K562 (cell line): ENCODE results near the gene SSTR5. TPM values are rescaled to one million over a fixed set of nuclear protein-coding genes. Genes with fewer than 3 reads are reported as not detected.
A peak's percentile ranks its signal among the peaks of the same experiment; 100 is the strongest.

Source experiments
- ATAC-seq: fragments of 200-7000 bp; cut with Tn5 transposase; 3 replicates; pipeline ENCODE4 v1.9.1; 2020; ENCODE audit warnings: moderate library complexity
- BruUV-seq: library from RNA; stranded (reverse); fragments of 400-500 nt; replicated peaks from 2 replicates; lab custom pipeline; 2021; lab: Mats Ljungman, UMichigan
- CTCF ChIA-PET: fragments of 300-600 bp; formaldehyde crosslinking; extraction: SDS; loops from one replicate; lab custom pipeline; 2021; ENCODE audit warnings: low intra/inter-chr PET ratio; lab: Yijun Ruan, JAX
- POLR2A ChIA-PET: fragments of 300-600, 350-650 bp; sonication (Branson Sonifier 250); formaldehyde crosslinking; extraction: SDS; loops from one replicate; lab custom pipeline; 2021; ENCODE audit warnings: antibody characterized with exemption, inconsistent platforms; lab: Yijun Ruan, JAX
- DNase-seq, 4 experiments: peaks; one replicate each; pipeline versions ENCODE4 v3.0.0 to v3.0.0-alpha.2; 2011 to 2018; ENCODE audit warnings: low spot score in 3 of 4, mixed read lengths in 3 of 4; ENCODE audit errors: extremely low read depth in 1 of 4
- FAIRE-seq: peaks from 2 replicates; lab custom pipeline; 2011; peaks lifted over from hg19 to GRCh38; lab: Jason Lieb, UNC
- H2AFZ ChIP-seq: 2 replicates; pipeline ENCODE4 v1.6.0; 2011; ENCODE audit warnings: low read depth, low read length, control low read depth, inconsistent platforms
- H3K27ac ChIP-seq: fragments of 200-600 bp; 3 replicates; pipeline ENCODE4 v1.8.0; 2011; ENCODE audit warnings: low read depth, mild to moderate bottlenecking, control low read depth, inconsistent platforms, low read length, moderate library complexity, mixed read lengths; ENCODE audit errors: extremely low read depth
- H3K27me3 ChIP-seq, 2 experiments: fragments of 300-600 bp in 1 of 2; 2 replicates in 1 of 2; 3 replicates in 1 of 2; pipeline versions ENCODE4 v1.6.0 to v1.8.0; 2011; ENCODE audit warnings: inconsistent platforms in 2 of 2, low read length in 2 of 2, mild to moderate bottlenecking in 1 of 2, mixed read lengths in 1 of 2, moderate library complexity in 1 of 2; ENCODE audit not compliant: control insufficient read depth in 2 of 2, insufficient read depth in 2 of 2
- H3K36me3 ChIP-seq: fragments of 300-600 bp; 3 replicates; pipeline ENCODE4 v1.8.0; 2011; ENCODE audit warnings: mild to moderate bottlenecking, low read length, inconsistent platforms; ENCODE audit not compliant: control insufficient read depth, insufficient read depth
- H3K4me1 ChIP-seq, 2 experiments: fragments of 200-600 bp in 1 of 2; replicated peaks in 1 of 2; 2 replicates in 1 of 2; 3 replicates in 1 of 2; pipeline versions ENCODE4 v1.5.1 to v1.8.0; 2011; ENCODE audit warnings: inconsistent platforms in 2 of 2, low read length in 2 of 2, mild to moderate bottlenecking in 1 of 2, mixed read lengths in 1 of 2, moderate library complexity in 1 of 2; ENCODE audit not compliant: control insufficient read depth in 2 of 2, insufficient read depth in 2 of 2
- H3K4me2 ChIP-seq: 2 replicates; pipeline ENCODE4 v1.6.1; 2011; ENCODE audit warnings: low read length, control low read depth, inconsistent platforms, mixed read lengths; ENCODE audit not compliant: insufficient read depth
- H3K4me3 ChIP-seq: fragments of 200-600 bp; sonication (generic), shearing (Covaris generic); 2 replicates; pipeline ENCODE4 v1.5.1; 2016; ENCODE audit warnings: control low read depth, inconsistent platforms
- H3K79me2 ChIP-seq: fragments of 200-600 bp; 3 replicates; pipeline ENCODE4 v1.8.0; 2011; ENCODE audit warnings: low read length, inconsistent platforms; ENCODE audit not compliant: control insufficient read depth, insufficient read depth
- H3K9ac ChIP-seq, 2 experiments: 2 replicates each; pipeline versions ENCODE4 v1.6.0 to v1.6.1; 2011; ENCODE audit warnings: low read depth in 2 of 2, low read length in 2 of 2, control low read depth in 1 of 2, inconsistent platforms in 1 of 2, mild to moderate bottlenecking in 1 of 2, mixed read lengths in 1 of 2; ENCODE audit not compliant: insufficient read depth in 1 of 2
- H3K9me1 ChIP-seq: one replicate; pipeline ENCODE4 v1.6.0; 2011; ENCODE audit warnings: inconsistent platforms, mild to moderate bottlenecking, low read length, moderate library complexity; ENCODE audit not compliant: control insufficient read depth, insufficient read depth
- H3K9me3 ChIP-seq: replicated peaks from 2 replicates; pipeline ENCODE4 v1.5.1; 2011; ENCODE audit warnings: low read depth, low read length, inconsistent platforms; ENCODE audit not compliant: control insufficient read depth, insufficient read depth
- H4K20me1 ChIP-seq: replicated peaks from 2 replicates; pipeline ENCODE4 v1.6.1; 2011; ENCODE audit warnings: low read length, inconsistent platforms, mixed read lengths; ENCODE audit not compliant: control insufficient read depth, insufficient read depth
- PCBP1 ChIP-seq: fragments of 200-400 bp; formaldehyde crosslinking; IDR thresholded peaks from 2 replicates; pipeline ENCODE4 v1.6.1; 2018; ENCODE audit warnings: mild to moderate bottlenecking, low read depth, low read length; ENCODE audit not compliant: poor library complexity, severe bottlenecking
- ZNF707 ChIP-seq: fragments of 250-450 bp; sonication (Bioruptor Pico); conservative IDR thresholded peaks from 2 replicates; pipeline ENCODE4 v1.8.0; 2022; ENCODE audit warnings: inconsistent platforms, mild to moderate bottlenecking, moderate library complexity
- WGBS: fragments of 100-300 bp; shearing (Covaris generic); methylation state at CpG from one replicate; pipeline ENCODE4 v1.1.6; 2016; ENCODE audit warnings: low coverage, mixed read lengths; ENCODE audit not compliant: insufficient coverage; ENCODE audit errors: missing lambda C conversion rate; 5-methylcytosine and 5-hydroxymethylcytosine counted together
- in situ Hi-C: fragments of 300-500 bp; cut with MboI; formaldehyde crosslinking; loops from 4 replicates; pipeline ENCODE4 v1.15.0; 2018; ENCODE audit warnings: inconsistent platforms, mixed read lengths
- intact Hi-C: fragments of 100-400 bp; cut with micrococcal nuclease; formaldehyde crosslinking; loops from 2 replicates; pipeline ENCODE4 v1.14.2; 2022
- polyA plus RNA-seq, 8 experiments: library from polyadenylated mRNA; depleted of rRNA in 4 of 8; stranded (reverse) in 5 of 8; unstranded in 3 of 8; fragments of >200 nt; fragmentation: Nextera tagmentation in 2 of 8; fragmentation: Illumina TruSeq in 1 of 8; extraction: Ambion mirVana in 2 of 8; extraction: Trizol in 1 of 8; gene quantifications; 2 replicates each; pipeline versions ENCODE4 v1.2.1 to v1.2.3, GENCODE V29; 2011 to 2014; ENCODE audit warnings: inconsistent platforms in 1 of 8, missing spikeins in 1 of 8
- total RNA-seq, 7 experiments: library from RNA; depleted of rRNA in 6 of 7; stranded (reverse); fragments of >200 nt in 6 of 7; fragmentation: Illumina TruSeq in 2 of 7; extraction: Trizol in 2 of 7; gene quantifications; 2 replicates each; pipeline versions ENCODE4 v1.2.1 to v1.2.3, GENCODE V29; 2011 to 2021; ENCODE audit warnings: low replicate concordance in 1 of 7
- TF ChIP-seq, protein P1 (sequence below): fragments of 450-650 bp; IDR thresholded peaks from 2 replicates; pipeline ENCODE4 v1.6.1; 2016; ENCODE audit warnings: mild to moderate bottlenecking, moderate library complexity

Gene SSTR5
- total and polyA plus RNA-seq, 9 of the 15 experiments (the other 6 are each of a cell fraction or from before 2014, with no cell fraction given), result not detected

DNA sequence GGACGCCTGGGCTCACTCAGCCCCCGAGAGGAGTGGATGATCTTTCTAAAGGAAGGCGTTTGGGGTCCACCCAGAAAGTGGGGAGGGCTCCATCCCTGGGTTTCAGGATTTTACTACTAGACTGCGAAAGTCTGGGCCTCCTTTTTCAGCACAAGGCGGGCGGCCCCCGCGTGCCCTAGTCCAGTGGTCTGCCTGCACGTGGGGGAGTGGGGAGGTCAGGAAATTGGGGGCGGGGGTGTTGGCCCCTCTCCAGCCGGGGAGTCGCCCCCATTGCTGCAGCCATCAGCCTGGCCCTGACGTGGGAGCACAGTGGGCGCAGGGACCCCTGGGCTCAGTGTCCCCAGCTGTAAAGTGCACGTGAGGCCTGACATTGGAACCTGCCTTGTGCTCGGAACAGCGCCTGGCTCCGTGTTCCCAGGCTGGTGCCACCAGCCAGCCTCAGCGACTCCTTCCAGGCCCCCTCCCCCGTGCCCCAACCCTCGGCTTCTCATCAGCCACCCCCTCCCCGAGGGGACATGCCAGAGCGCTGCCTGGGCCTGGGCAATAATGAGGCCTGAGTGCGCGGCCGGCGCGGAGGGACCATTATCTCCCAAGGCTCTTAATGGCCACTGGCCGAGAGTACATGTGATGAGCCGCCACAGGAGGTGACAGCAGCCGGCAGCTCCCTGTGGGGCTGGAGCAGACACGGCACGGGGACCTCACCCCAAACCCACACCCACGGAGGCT lies 25.9 kb downstream of the SSTR5 start:
- H3K9ac ChIP-seq, result no peak overlapping the region
- H3K36me3 ChIP-seq, result no peaks in the 10 kb centered on the region
- TF ChIP-seq, protein P1, sequence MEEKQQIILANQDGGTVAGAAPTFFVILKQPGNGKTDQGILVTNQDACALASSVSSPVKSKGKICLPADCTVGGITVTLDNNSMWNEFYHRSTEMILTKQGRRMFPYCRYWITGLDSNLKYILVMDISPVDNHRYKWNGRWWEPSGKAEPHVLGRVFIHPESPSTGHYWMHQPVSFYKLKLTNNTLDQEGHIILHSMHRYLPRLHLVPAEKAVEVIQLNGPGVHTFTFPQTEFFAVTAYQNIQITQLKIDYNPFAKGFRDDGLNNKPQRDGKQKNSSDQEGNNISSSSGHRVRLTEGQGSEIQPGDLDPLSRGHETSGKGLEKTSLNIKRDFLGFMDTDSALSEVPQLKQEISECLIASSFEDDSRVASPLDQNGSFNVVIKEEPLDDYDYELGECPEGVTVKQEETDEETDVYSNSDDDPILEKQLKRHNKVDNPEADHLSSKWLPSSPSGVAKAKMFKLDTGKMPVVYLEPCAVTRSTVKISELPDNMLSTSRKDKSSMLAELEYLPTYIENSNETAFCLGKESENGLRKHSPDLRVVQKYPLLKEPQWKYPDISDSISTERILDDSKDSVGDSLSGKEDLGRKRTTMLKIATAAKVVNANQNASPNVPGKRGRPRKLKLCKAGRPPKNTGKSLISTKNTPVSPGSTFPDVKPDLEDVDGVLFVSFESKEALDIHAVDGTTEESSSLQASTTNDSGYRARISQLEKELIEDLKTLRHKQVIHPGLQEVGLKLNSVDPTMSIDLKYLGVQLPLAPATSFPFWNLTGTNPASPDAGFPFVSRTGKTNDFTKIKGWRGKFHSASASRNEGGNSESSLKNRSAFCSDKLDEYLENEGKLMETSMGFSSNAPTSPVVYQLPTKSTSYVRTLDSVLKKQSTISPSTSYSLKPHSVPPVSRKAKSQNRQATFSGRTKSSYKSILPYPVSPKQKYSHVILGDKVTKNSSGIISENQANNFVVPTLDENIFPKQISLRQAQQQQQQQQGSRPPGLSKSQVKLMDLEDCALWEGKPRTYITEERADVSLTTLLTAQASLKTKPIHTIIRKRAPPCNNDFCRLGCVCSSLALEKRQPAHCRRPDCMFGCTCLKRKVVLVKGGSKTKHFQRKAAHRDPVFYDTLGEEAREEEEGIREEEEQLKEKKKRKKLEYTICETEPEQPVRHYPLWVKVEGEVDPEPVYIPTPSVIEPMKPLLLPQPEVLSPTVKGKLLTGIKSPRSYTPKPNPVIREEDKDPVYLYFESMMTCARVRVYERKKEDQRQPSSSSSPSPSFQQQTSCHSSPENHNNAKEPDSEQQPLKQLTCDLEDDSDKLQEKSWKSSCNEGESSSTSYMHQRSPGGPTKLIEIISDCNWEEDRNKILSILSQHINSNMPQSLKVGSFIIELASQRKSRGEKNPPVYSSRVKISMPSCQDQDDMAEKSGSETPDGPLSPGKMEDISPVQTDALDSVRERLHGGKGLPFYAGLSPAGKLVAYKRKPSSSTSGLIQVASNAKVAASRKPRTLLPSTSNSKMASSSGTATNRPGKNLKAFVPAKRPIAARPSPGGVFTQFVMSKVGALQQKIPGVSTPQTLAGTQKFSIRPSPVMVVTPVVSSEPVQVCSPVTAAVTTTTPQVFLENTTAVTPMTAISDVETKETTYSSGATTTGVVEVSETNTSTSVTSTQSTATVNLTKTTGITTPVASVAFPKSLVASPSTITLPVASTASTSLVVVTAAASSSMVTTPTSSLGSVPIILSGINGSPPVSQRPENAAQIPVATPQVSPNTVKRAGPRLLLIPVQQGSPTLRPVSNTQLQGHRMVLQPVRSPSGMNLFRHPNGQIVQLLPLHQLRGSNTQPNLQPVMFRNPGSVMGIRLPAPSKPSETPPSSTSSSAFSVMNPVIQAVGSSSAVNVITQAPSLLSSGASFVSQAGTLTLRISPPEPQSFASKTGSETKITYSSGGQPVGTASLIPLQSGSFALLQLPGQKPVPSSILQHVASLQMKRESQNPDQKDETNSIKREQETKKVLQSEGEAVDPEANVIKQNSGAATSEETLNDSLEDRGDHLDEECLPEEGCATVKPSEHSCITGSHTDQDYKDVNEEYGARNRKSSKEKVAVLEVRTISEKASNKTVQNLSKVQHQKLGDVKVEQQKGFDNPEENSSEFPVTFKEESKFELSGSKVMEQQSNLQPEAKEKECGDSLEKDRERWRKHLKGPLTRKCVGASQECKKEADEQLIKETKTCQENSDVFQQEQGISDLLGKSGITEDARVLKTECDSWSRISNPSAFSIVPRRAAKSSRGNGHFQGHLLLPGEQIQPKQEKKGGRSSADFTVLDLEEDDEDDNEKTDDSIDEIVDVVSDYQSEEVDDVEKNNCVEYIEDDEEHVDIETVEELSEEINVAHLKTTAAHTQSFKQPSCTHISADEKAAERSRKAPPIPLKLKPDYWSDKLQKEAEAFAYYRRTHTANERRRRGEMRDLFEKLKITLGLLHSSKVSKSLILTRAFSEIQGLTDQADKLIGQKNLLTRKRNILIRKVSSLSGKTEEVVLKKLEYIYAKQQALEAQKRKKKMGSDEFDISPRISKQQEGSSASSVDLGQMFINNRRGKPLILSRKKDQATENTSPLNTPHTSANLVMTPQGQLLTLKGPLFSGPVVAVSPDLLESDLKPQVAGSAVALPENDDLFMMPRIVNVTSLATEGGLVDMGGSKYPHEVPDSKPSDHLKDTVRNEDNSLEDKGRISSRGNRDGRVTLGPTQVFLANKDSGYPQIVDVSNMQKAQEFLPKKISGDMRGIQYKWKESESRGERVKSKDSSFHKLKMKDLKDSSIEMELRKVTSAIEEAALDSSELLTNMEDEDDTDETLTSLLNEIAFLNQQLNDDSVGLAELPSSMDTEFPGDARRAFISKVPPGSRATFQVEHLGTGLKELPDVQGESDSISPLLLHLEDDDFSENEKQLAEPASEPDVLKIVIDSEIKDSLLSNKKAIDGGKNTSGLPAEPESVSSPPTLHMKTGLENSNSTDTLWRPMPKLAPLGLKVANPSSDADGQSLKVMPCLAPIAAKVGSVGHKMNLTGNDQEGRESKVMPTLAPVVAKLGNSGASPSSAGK, result no peak
- TF ChIP-seq PCBP1, result peak; percentile 19
- TF ChIP-seq ZNF707 (CRISPR knock-in tag), result no peak
- POLR2A ChIA-PET, result no interaction called here
- H3K9me3 ChIP-seq, result no peaks in the 10 kb centered on the region
- H3K4me3 ChIP-seq, result no peak overlapping the region
- DNase-seq (no peak), FAIRE-seq (no peak), ATAC-seq (no peak)
- no peaks in the 10 kb centered on the region for H3K9me1 ChIP-seq
- H3K4me1 ChIP-seq, result peaks cover 0 to 69% of the 10 kb centered on the region in 2 experiments; a peak in 2 of 5 replicates
- no TSS peak for BruUV-seq
- H3K79me2 ChIP-seq, result no peaks in the 10 kb centered on the region
- no peak overlapping the region for H3K27ac ChIP-seq
- in situ Hi-C loops (no loop called here), intact Hi-C loops (no loop called here)
- peaks cover 2 to 57% of the 10 kb centered on the region in 2 experiments; a peak in 3 of 5 replicates for H3K27me3 ChIP-seq
- CTCF ChIA-PET, result no interaction called here
- H3K4me2 ChIP-seq, result no peak overlapping the region
- no peak overlapping the region for H2AFZ ChIP-seq
- WGBS, result 6% methylated on average over 28 of the region's 34 CpGs
- peaks cover 7% of the 10 kb centered on the region for H4K20me1 ChIP-seq
